Esophagus squamous epithelium (tissue), 5 donors: Measurements from ENCODE around the gene EVA1B. TPM values are rescaled to one million over a fixed set of nuclear protein-coding genes. Genes with fewer than 3 reads are reported as not detected.

Source experiments
- DNase-seq: peaks from one replicate; lab custom pipeline; 2025; lab: John Stamatoyannopoulos, UW
- H3K27ac ChIP-seq, 4 donors: fragments of 200-600 bp; sonication (generic); one replicate each; pipeline ENCODE4 v1.5.1; 2016 to 2019; ENCODE audit warnings: mild to moderate bottlenecking in 1 of 4
- H3K27me3 ChIP-seq, 4 donors: fragments of 200-600 bp; sonication (generic); 1 replicate in 3 of 4; 2 replicates in 1 of 4; pipeline versions ENCODE4 v1.5.1 to v1.6.0; 2017 to 2021; ENCODE audit warnings: antibody characterized with exemption in 1 of 4
- H3K36me3 ChIP-seq, 3 donors: fragments of 200-600 bp; sonication (generic); one replicate each; pipeline ENCODE4 v1.5.1; 2016 to 2019
- H3K4me1 ChIP-seq, 3 donors: fragments of 200-600 bp; sonication (generic); one replicate each; pipeline ENCODE4 v1.5.1; 2017 to 2019
- H3K4me3 ChIP-seq, 4 donors: fragments of 200-600 bp; sonication (generic); 1 replicate in 3 of 4; 2 replicates in 1 of 4; pipeline ENCODE4 v1.5.1; 2016 to 2019; ENCODE audit warnings: mild to moderate bottlenecking in 2 of 4, moderate library complexity in 1 of 4
- H3K9me3 ChIP-seq, 3 donors: fragments of 200-600 bp; sonication (generic); one replicate each; pipeline ENCODE4 v1.5.1; 2016 to 2019
- POLR2A ChIP-seq, 4 donors: fragments of 450-650 bp; IDR thresholded peaks; one replicate each; pipeline ENCODE4 v1.6.1; 2017; ENCODE audit warnings: antibody characterized with exemption in 4 of 4, mild to moderate bottlenecking in 4 of 4, moderate library complexity in 3 of 4
- WGBS, 2 donors: methylation state at CpG; one replicate each; pipeline ENCODE4 v1.1.5; 2018; 5-methylcytosine and 5-hydroxymethylcytosine counted together
- intact Hi-C: fragments of 100-400 bp; cut with DNase I; formaldehyde crosslinking; loops from one replicate; pipeline ENCODE4 v1.15.0; 2022
- total RNA-seq, 4 donors: library from RNA; depleted of rRNA; stranded (reverse); fragments of >200 nt; gene quantifications; one replicate each; pipeline ENCODE4 v1.1.0, GENCODE V29; 2016
- TF ChIP-seq, protein P1 (sequence below), 6 experiments: fragments of 450-650 bp in 4 of 6; fragments of 200-600 bp in 2 of 6; sonication (generic) in 2 of 6; IDR thresholded peaks; one replicate each; pipeline ENCODE4 v1.5.1; 2016 to 2019; ENCODE audit warnings: antibody characterized with exemption in 6 of 6, mild to moderate bottlenecking in 4 of 6, moderate library complexity in 4 of 6
- donor health status: DM: yes; HTN: yes; CAD: no.

EVA1B gene
- total RNA-seq, 4 donors from 2014 or later = 7.5 to 22.1 (median 12.8) TPM

DNA sequence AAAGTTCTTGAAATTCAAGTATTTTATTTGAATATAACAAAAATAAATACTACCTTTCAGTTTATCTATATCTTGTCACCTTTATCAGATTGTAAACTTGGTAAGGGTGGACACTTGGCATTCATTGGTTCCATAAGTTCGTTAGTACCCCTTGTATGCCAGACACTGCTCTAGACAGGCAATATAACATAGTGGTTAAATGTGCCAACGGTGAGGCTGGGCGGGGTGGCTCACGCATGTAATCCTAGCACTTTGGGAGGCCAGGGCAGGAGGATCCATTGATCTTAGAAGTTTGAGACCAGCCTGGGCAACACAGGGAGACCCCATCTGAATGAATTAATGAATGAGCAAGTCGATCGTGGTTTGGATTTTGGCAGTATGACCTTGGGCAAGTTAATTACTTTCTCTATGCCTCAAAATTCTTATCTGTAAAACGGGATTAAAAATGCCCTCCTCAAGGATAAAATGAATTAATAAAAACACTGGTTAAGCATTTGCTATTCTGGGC, 43.6 kb downstream of the EVA1B start:
- Histone ChIP-seq H3K27ac (peak overlapping the region in 1 of 4 donors; percentile 33), H3K4me1 (peaks cover 11 to 67% (median 12%) of the 10 kb centered on the region in 3 donors), H3K36me3 (peaks cover 0 to 51% (median 0%) of the 10 kb centered on the region in 3 donors), H3K9me3 (no peaks in the 10 kb centered on the region), H3K4me3 (no peak overlapping the region), H3K27me3 (no peaks in the 10 kb centered on the region)
- WGBS, 2 donors = 78 to 88% methylated on average over 6 to 7 of the region's 7 CpGs
- TF ChIP-seq, protein P1, sequence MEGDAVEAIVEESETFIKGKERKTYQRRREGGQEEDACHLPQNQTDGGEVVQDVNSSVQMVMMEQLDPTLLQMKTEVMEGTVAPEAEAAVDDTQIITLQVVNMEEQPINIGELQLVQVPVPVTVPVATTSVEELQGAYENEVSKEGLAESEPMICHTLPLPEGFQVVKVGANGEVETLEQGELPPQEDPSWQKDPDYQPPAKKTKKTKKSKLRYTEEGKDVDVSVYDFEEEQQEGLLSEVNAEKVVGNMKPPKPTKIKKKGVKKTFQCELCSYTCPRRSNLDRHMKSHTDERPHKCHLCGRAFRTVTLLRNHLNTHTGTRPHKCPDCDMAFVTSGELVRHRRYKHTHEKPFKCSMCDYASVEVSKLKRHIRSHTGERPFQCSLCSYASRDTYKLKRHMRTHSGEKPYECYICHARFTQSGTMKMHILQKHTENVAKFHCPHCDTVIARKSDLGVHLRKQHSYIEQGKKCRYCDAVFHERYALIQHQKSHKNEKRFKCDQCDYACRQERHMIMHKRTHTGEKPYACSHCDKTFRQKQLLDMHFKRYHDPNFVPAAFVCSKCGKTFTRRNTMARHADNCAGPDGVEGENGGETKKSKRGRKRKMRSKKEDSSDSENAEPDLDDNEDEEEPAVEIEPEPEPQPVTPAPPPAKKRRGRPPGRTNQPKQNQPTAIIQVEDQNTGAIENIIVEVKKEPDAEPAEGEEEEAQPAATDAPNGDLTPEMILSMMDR (IDR thresholded peaks at IDR 0.05) = no peak
- no peak for TF ChIP-seq POLR2A (IDR thresholded peaks at IDR 0.05)
- intact Hi-C loops = loop anchor here (10.0 kb wide), 2 partner anchors 75 to 165 kb away; no protein-coding TSS in a partner anchor
- no peak for DNase-seq

DNA sequence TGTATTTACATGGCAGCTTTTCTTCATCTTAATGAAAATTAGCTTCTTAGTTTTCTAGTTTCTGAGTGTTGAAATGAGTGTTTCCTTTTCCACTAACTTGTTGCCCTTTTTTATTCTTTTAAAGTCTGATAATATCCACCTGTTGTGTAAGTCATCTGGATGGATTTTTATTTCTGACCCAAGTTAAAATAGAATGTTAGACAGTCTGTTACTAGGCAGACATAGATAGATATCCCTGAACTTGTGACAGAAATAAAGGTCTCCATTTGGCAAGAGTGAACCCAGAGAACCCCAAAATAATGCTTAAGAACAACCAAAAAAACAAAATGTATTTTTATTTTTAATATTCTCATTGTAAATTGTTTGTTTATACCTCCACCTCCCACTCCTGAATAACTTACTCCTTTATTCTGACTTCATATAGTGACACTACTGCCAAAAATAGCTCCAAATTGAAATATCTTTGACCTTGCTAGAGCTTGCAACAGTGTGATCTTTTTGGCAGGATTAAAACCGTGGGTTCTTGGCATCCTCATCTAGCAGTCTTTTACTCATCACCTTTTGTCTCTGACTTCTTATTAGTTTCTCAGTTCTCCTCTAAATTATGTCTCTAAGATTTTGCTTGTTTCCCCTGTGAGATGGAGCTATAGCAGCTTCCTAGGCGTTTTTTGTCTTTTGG, 44.2 kb downstream of the EVA1B start:
- Histone ChIP-seq H3K36me3 (peaks cover 0 to 48% (median 0%) of the 10 kb centered on the region in 3 donors), H3K4me1 (peaks cover 11 to 61% (median 12%) of the 10 kb centered on the region in 3 donors), H3K4me3 (no peak overlapping the region), H3K9me3 (no peaks in the 10 kb centered on the region), H3K27me3 (no peaks in the 10 kb centered on the region), H3K27ac (peak overlapping the region in 1 of 4 donors; percentile 33)
- no peak for DNase-seq
- 30 to 32% methylated on average over 2 of the region's 2 CpGs for WGBS, 2 donors
- TF ChIP-seq, protein P1 (IDR thresholded peaks at IDR 0.05) = no peak
- no peak for TF ChIP-seq POLR2A (IDR thresholded peaks at IDR 0.05)
- intact Hi-C loops = loop anchor here (10.0 kb wide), 1 partner anchor 74 kb away; no protein-coding TSS in a partner anchor

DNA sequence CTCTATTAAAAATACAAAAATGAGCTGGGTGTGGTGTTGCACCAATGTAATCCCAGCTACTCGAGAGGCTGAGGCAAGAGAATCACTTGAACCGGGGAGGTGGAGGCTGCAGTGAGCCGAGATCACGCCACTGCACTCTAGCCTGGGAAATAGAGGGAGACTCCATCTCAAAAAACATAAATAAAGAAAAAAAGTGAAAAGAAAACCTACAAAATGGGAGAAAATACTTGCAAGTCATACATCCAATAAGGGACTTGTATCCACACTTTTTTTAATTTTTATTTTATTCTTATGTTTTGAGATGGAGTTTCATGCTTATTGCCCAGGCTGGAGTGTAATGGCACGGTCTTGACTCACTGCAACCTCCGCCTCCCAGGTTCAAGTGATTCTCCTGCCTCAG, 46.8 kb downstream of the EVA1B start:
- WGBS, 2 donors = 94 to 97% methylated on average over 6 of the region's 6 CpGs
- no peak overlapping the region for H3K4me3 ChIP-seq
- peaks cover 11 to 45% (median 12%) of the 10 kb centered on the region in 3 donors for H3K4me1 ChIP-seq
- H3K27ac ChIP-seq = peak overlapping the region in 1 of 4 donors; percentile 38
- intact Hi-C loops = loop anchor here (10.0 kb wide), 1 partner anchor 72 kb away; no protein-coding TSS in a partner anchor
- no peak for DNase-seq
- H3K36me3 ChIP-seq = peaks cover 0 to 48% (median 0%) of the 10 kb centered on the region in 3 donors
- no peaks in the 10 kb centered on the region for H3K27me3 ChIP-seq
- H3K9me3 ChIP-seq = no peaks in the 10 kb centered on the region
- no peak for TF ChIP-seq POLR2A (IDR thresholded peaks at IDR 0.05)
- TF ChIP-seq, protein P1 (IDR thresholded peaks at IDR 0.05) = no peak

DNA sequence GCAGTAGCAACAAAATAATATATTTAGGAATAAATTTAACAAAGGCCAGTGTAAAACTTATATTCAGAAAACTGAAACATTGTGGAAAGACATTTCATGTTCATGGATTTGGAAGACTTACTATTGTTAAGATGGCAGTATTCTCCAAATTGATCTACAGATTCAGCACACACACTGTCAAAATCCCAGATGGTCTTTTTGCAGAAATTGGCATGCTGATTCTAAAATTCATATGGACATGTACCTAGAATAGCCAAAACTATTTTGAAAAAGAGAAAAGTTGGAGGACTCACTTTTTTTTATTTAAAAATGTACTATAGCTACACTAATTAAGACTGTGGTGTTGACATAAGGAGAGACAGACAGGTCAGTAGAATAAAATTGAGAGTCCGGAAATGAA, 49.2 kb downstream of the EVA1B start:
- no peak overlapping the region for H3K27ac ChIP-seq
- DNase-seq = no peak
- 86 to 93% methylated on average over 1 of the region's 1 CpG for WGBS, 2 donors
- no peaks in the 10 kb centered on the region for H3K27me3 ChIP-seq
- no peak overlapping the region for H3K4me3 ChIP-seq
- H3K9me3 ChIP-seq = no peaks in the 10 kb centered on the region
- peaks cover 4 to 33% (median 6%) of the 10 kb centered on the region in 3 donors for H3K4me1 ChIP-seq
- no peak for TF ChIP-seq POLR2A (IDR thresholded peaks at IDR 0.05)
- TF ChIP-seq, protein P1 (IDR thresholded peaks at IDR 0.05) = no peak
- intact Hi-C loops = loop anchor here (10.0 kb wide), 1 partner anchor 69 kb away; no protein-coding TSS in a partner anchor
- H3K36me3 ChIP-seq = peaks cover 0 to 64% (median 0%) of the 10 kb centered on the region in 3 donors

DNA sequence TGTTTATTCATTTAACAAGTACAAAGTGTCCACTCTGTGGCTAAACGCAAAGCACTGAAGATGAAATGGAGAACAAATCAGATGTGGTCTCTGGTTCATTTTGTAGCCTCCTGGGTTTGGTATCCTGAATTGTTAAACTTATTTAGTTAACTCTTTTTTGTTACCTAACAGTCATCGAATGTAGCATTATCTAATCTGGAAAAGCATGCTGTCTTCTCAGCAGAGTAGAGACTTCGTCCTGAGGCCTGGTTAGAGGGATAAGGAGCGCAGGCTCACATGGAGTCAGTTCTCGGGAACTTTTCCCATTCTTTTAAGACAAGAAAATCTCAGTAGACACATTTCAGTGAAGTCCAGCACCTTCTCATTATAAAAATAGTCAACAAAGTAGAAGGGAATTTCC, 50.4 kb downstream of the EVA1B start:
- no peak for TF ChIP-seq POLR2A (IDR thresholded peaks at IDR 0.05)
- TF ChIP-seq, protein P1 (IDR thresholded peaks at IDR 0.05) = no peak
- H3K4me1 ChIP-seq = peaks cover 4 to 35% (median 6%) of the 10 kb centered on the region in 3 donors
- H3K9me3 ChIP-seq = no peaks in the 10 kb centered on the region
- 87 to 94% methylated on average over 5 of the region's 5 CpGs for WGBS, 2 donors
- no peaks in the 10 kb centered on the region for H3K27me3 ChIP-seq
- H3K4me3 ChIP-seq = no peak overlapping the region
- no peak overlapping the region for H3K27ac ChIP-seq
- intact Hi-C loops = loop anchor here (10.0 kb wide), 1 partner anchor 68 kb away; no protein-coding TSS in a partner anchor
- DNase-seq = no peak
- peaks cover 0 to 76% (median 0%) of the 10 kb centered on the region in 3 donors for H3K36me3 ChIP-seq
